AG09319 (cell line): Measurements from ENCODE around the gene GUCY1A1.

ENCODE experiments used
- DNase-seq: peaks from one replicate; pipeline ENCODE4 v3.0.0-alpha.2; 2010; ENCODE audit warnings: low read depth; ENCODE audit errors: extremely low read depth
- CTCF ChIP-seq: IDR thresholded peaks from 2 replicates; pipeline ENCODE4 v1.5.1; 2011; ENCODE audit warnings: low read depth, mild to moderate bottlenecking, inconsistent platforms, low read length, moderate library complexity

Gene GUCY1A1

GRCh38 chr4:155751569-155751968 lies 84.9 kb downstream of the GUCY1A1 start:
- TF ChIP-seq CTCF, result no peak
- no peak for DNase-seq

- DNase-seq, result no peak
- TF ChIP-seq CTCF, result no peak
Observed at GRCh38 chr4:155757745-155758265, 91.2 kb downstream of the GUCY1A1 start.

- DNase-seq, result peak; percentile 80
- peak; percentile 51 for TF ChIP-seq CTCF
Observed at GRCh38 chr4:155758481-155759371, 92.1 kb downstream of the GUCY1A1 start, which contains the start of gene GUCY1B1. Gene GUCY1B1 (plus strand): TSS chr4:155759021. CDS start chr4:155759141, 120 bp downstream.

GRCh38 chr4:155759372-155760252 lies 93.0 kb downstream of the GUCY1A1 start:
- no peak for TF ChIP-seq CTCF
- DNase-seq, result no peak

GRCh38 chr4:155761047-155761446 lies 94.4 kb downstream of the GUCY1A1 start:
- no peak for TF ChIP-seq CTCF
- DNase-seq, result no peak

- no peak for TF ChIP-seq CTCF
Observed at GRCh38 chr4:155761916-155762315, 95.3 kb downstream of the GUCY1A1 start.

More at GRCh38 chr4:155761916-155762315, 95.3 kb downstream of the GUCY1A1 start:
- DNase-seq, result no peak
